ENCODE data around the gene SLC40A1.

Gene SLC40A1

GRCh38 chr2:189512879-189513278 is 67.7 kb downstream of the SLC40A1 start:
- DNase-seq (ENCODE audit: low read depth in 2 of 2): no peak

DNA sequence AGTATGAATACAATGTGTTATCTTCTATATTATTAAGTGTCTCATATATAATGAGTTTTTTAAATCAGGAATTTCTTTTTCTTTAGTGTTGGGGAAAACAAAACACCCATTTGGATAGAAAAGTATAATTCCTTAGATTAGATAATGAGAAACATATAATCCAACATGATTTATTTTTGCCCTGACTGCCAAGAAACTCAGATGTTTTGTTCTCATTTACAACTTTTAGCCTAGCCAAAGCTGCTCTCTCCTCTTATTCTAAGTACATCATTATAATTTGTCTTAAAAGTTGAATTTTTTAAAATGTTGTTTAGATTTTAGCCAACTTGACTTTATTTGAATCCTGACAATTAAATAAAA is 68.6 kb downstream of the SLC40A1 start:
- DNase-seq (ENCODE audit: low read depth in 2 of 2): no peak

DNA sequence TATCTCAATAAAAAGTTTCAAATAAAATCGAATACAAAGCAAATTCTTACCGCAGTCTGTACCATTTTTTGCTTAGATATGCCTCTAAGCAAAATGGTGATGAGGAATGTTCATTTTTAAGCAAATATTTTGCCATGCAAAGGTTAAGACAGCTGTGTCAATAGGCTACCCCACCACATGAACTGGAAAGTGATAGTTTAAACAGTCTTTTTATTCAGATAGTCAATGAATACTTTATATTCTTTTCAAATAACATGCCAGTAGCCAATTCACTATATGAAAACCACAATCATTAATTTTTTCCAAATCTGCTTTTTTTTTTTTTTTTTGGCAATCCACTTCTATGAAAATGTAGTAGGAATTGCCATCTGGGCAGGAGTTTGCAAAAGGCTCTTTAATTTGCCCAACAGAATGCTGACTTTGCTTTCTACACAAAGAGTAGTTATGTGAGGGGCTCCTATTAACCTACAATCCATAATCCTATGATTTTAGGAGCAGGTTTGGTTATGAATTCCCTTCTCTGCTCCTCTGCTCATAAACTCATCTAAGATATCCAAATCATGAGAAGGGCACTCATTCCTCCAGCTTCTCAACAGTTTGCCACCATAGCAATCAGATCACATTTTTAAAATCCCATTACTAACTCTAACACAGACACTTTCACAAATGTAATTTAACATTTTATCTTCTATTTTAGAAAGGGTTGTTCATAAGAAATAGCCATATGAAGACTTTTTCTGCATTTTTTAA is 69.2 kb downstream of the SLC40A1 start:
- DNase-seq (ENCODE audit: low read depth in 2 of 2): no peak

Data from activated CD8-positive, alpha-beta memory T cell treated with anti-CD3 and anti-CD28 coated beads for 4 hours (primary cell).